NT2/D1 (cell line): Measurements from ENCODE around the gene OPRL1.

ENCODE experiments used
- SUZ12 ChIP-seq: IDR thresholded peaks from 2 replicates; pipeline ENCODE4 v1.6.1; 2011; ENCODE audit not compliant: insufficient read length, insufficient read depth; ENCODE audit errors: extremely low read depth
- YY1 ChIP-seq: IDR thresholded peaks from 2 replicates; pipeline ENCODE4 v1.6.1; 2011; ENCODE audit not compliant: insufficient read length, insufficient read depth

DNA sequence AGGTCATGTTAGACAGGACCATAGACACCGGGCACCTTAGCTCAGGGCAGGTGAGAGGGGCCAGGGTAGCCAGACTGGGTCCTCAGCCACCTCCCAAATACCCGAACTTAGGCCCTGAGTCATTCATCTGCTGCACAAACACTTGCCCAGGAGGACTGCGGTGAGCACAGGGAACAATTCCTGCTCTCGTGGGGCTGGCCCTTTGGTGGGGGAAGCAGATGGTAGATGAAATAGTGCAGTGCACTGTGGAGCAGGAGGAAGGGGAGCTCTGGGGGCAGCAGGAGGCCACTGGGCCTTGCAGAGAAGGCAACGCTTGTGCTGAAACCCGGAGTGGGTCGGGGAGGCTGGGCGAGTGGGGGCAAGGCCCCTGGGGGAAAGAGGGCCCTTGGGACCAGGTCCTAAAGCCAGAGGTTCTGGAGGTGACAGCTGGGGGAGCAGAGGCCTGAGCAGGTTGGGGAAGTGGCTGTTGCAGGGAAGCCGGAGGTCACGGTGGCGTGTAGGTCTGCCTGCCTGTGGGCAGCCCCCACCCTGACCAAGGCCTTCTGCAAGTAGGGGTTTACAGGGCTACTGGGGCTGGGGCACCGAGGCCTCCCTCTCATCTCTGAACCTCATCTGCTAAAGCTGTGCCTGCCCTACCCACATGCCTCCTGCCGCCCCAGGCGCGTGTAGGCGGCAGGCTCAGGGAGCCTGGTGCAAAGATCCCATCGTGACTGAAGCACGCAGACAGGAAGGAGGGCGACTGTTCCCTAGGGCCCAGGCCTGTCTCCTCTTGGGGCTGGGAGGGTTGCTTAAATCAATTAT lies 32.2 kb downstream of the OPRL1 start:
- no peak for TF ChIP-seq YY1
- TF ChIP-seq SUZ12, result no peak
